GM12878 (cell line): ENCODE data around the gene LYRM4. TPM values are rescaled to one million over a fixed set of nuclear protein-coding genes. Genes with fewer than 3 reads are reported as not detected.
A peak's percentile ranks its signal among the peaks of the same experiment; 100 is the strongest.

Experiments
- CREB1 ChIP-seq: IDR thresholded peaks from 2 replicates; pipeline ENCODE4 v1.6.1; 2012; ENCODE audit warnings: low read depth, mild to moderate bottlenecking, inconsistent platforms
- EED ChIP-seq: sonication (generic); IDR thresholded peaks from 2 replicates; pipeline ENCODE4 v1.6.1; 2016; ENCODE audit warnings: antibody characterized with exemption, low read depth
- ESRRA ChIP-seq: IDR thresholded peaks from 2 replicates; pipeline ENCODE4 v1.6.1; 2012; ENCODE audit warnings: mild to moderate bottlenecking, low read length, improper control_type of control experiment
- GATAD2B ChIP-seq: fragments of 450-650 bp; conservative IDR thresholded peaks from 2 replicates; pipeline ENCODE4 v1.6.1; 2017; ENCODE audit warnings: low read depth, mild to moderate bottlenecking, moderate library complexity
- IRF3 ChIP-seq: fragments of 450-650 bp; IDR thresholded peaks from 2 replicates; pipeline ENCODE4 v1.6.1; 2014; ENCODE audit warnings: mild to moderate bottlenecking
- LARP7 ChIP-seq: fragments of 450-650 bp; IDR thresholded peaks from 2 replicates; pipeline ENCODE4 v1.6.1; 2017; ENCODE audit warnings: mild to moderate bottlenecking
- MYC ChIP-seq: IDR thresholded peaks from 2 replicates; pipeline ENCODE4 v1.6.1; 2011; ENCODE audit warnings: mild to moderate bottlenecking, low read length, moderate library complexity, inconsistent platforms; ENCODE audit not compliant: insufficient read depth, insufficient replicate concordance, insufficient read length, severe bottlenecking
- NR2C2 ChIP-seq: IDR thresholded peaks from 2 replicates; pipeline ENCODE4 v1.6.1; 2011; ENCODE audit warnings: borderline replicate concordance, low read depth; ENCODE audit not compliant: control insufficient read depth, insufficient read length
- RAD51 ChIP-seq: fragments of 450-650 bp; IDR thresholded peaks from 2 replicates; pipeline ENCODE4 v1.6.1; 2016; ENCODE audit warnings: moderate library complexity, mild to moderate bottlenecking, inconsistent platforms
- RUNX3 ChIP-seq: IDR thresholded peaks from 2 replicates; pipeline ENCODE4 v1.6.1; 2012; ENCODE audit warnings: low read length, inconsistent platforms
- SIN3A ChIP-seq: IDR thresholded peaks from 2 replicates; pipeline ENCODE4 v1.6.1; 2012; ENCODE audit warnings: low read depth, low read length, improper control_type of control experiment
- SIX5 ChIP-seq: IDR thresholded peaks from 2 replicates; pipeline ENCODE4 v1.6.1; 2011; ENCODE audit warnings: mild to moderate bottlenecking, low read depth, low read length, moderate library complexity; ENCODE audit not compliant: severe bottlenecking
- SP1 ChIP-seq: IDR thresholded peaks from one replicate; pipeline ENCODE4 v1.6.1; 2011; ENCODE audit warnings: low read depth, low read length
- SREBF2 ChIP-seq: IDR thresholded peaks from 2 replicates; pipeline ENCODE4 v1.6.1; 2012; ENCODE audit warnings: mild to moderate bottlenecking, low read length
- TCF7 ChIP-seq: IDR thresholded peaks from 2 replicates; pipeline ENCODE4 v1.6.1; 2014; ENCODE audit warnings: antibody characterized with exemption, borderline replicate concordance
- USF2 ChIP-seq: IDR thresholded peaks from 2 replicates; pipeline ENCODE4 v1.6.1; 2011; ENCODE audit warnings: low read depth, low read length, improper control_type of control experiment, borderline replicate concordance
- ZBED1 ChIP-seq: IDR thresholded peaks from 2 replicates; pipeline ENCODE4 v1.6.1; 2016; ENCODE audit warnings: borderline replicate concordance
- polyA plus RNA-seq, 11 experiments: library from polyadenylated mRNA; depleted of rRNA in 4 of 11; unstranded in 6 of 11; stranded (reverse) in 5 of 11; fragments of >200 nt; fragmentation: Nextera tagmentation in 4 of 11; fragmentation: Illumina TruSeq in 1 of 11; extraction: Ambion mirVana in 4 of 11; extraction: Trizol in 1 of 11; gene quantifications; 1 replicate in 1 of 11; 2 replicates in 10 of 11; pipeline versions ENCODE4 v1.2.1 to v1.2.3, GENCODE V29; 2011 to 2016; ENCODE audit warnings: inconsistent platforms in 2 of 11, missing spikeins in 2 of 11, low read depth in 1 of 11
- total RNA-seq, 4 experiments: library from RNA; depleted of rRNA in 3 of 4; stranded (reverse); fragments of >200 nt in 3 of 4; fragmentation: Illumina TruSeq in 1 of 4; extraction: Trizol in 1 of 4; gene quantifications; 2 replicates each; pipeline versions ENCODE4 v1.2.1 to v1.2.3, GENCODE V29; 2013 to 2021
- TF ChIP-seq, protein P1 (sequence below): fragments of 450-650 bp; IDR thresholded peaks from 2 replicates; pipeline ENCODE4 v1.6.1; 2016; ENCODE audit warnings: mild to moderate bottlenecking
- TF ChIP-seq, protein P2 (sequence below): IDR thresholded peaks from 2 replicates; pipeline ENCODE4 v1.6.1; 2011; ENCODE audit warnings: borderline replicate concordance, low read depth, mild to moderate bottlenecking, moderate library complexity, mixed read lengths, low read length; ENCODE audit not compliant: insufficient read depth; ENCODE audit errors: extremely low read length
- TF ChIP-seq, protein P3 (sequence below): fragments of 450-650 bp; formaldehyde crosslinking; IDR thresholded peaks from 2 replicates; pipeline ENCODE4 v1.5.0; 2022; ENCODE audit warnings: mild to moderate bottlenecking, missing genetic modification characterization

Gene LYRM4
- total and polyA plus RNA-seq, 10 of the 15 experiments (the other 5 are each of a cell fraction or from before 2014, with no cell fraction given) = 32.7 to 66.8 (median 44.0) TPM

GRCh38 chr6:5302995-5303622, 42.4 kb upstream of the LYRM4 start (continued):
- TF ChIP-seq USF2 (peak; percentile 26), IRF3 (no peak), SIN3A (0 out of 2 replicates have a peak, but pooled peaks have one; percentile 54), RAD51 (peak; percentile 62; the same call in 1 of the 2 replicates), ESRRA (no peak), LARP7 (no peak), MYC (no peak), NR2C2 (no peak), EED (0 out of 2 replicates have a peak, but pooled peaks have one; percentile 20), CREB1 (no peak), SREBF2 (no peak), RUNX3 (no peak), ZBED1 (no peak), SP1 (no peak), TCF7 (no peak), SIX5 (no peak), GATAD2B (no peak)
- TF ChIP-seq, protein P1, sequence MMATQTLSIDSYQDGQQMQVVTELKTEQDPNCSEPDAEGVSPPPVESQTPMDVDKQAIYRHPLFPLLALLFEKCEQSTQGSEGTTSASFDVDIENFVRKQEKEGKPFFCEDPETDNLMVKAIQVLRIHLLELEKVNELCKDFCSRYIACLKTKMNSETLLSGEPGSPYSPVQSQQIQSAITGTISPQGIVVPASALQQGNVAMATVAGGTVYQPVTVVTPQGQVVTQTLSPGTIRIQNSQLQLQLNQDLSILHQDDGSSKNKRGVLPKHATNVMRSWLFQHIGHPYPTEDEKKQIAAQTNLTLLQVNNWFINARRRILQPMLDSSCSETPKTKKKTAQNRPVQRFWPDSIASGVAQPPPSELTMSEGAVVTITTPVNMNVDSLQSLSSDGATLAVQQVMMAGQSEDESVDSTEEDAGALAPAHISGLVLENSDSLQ = no peak
- TF ChIP-seq, protein P2, sequence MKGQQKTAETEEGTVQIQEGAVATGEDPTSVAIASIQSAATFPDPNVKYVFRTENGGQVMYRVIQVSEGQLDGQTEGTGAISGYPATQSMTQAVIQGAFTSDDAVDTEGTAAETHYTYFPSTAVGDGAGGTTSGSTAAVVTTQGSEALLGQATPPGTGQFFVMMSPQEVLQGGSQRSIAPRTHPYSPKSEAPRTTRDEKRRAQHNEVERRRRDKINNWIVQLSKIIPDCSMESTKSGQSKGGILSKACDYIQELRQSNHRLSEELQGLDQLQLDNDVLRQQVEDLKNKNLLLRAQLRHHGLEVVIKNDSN = peak; percentile 75
- TF ChIP-seq, protein P3, sequence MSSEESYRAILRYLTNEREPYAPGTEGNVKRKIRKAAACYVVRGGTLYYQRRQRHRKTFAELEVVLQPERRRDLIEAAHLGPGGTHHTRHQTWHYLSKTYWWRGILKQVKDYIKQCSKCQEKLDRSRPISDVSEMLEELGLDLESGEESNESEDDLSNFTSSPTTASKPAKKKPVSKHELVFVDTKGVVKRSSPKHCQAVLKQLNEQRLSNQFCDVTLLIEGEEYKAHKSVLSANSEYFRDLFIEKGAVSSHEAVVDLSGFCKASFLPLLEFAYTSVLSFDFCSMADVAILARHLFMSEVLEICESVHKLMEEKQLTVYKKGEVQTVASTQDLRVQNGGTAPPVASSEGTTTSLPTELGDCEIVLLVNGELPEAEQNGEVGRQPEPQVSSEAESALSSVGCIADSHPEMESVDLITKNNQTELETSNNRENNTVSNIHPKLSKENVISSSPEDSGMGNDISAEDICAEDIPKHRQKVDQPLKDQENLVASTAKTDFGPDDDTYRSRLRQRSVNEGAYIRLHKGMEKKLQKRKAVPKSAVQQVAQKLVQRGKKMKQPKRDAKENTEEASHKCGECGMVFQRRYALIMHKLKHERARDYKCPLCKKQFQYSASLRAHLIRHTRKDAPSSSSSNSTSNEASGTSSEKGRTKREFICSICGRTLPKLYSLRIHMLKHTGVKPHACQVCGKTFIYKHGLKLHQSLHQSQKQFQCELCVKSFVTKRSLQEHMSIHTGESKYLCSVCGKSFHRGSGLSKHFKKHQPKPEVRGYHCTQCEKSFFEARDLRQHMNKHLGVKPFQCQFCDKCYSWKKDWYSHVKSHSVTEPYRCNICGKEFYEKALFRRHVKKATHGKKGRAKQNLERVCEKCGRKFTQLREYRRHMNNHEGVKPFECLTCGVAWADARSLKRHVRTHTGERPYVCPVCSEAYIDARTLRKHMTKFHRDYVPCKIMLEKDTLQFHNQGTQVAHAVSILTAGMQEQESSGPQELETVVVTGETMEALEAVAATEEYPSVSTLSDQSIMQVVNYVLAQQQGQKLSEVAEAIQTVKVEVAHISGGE (CRISPR knock-in tag) = no peak
